Measurements from ENCODE around the gene TSPAN5. TPM values are rescaled to one million over a fixed set of nuclear protein-coding genes. Genes with fewer than 3 reads are reported as not detected.

The TSPAN5 gene
- total RNA-seq, 1 donor from 2014 or later, result 13.7 TPM

- TF ChIP-seq CTCF (IDR thresholded peaks at IDR 0.05; ENCODE audit: insufficient read depth, low read length, severe bottlenecking), result no peak
- Histone ChIP-seq H3K36me3 (ENCODE audit: control insufficient read depth, insufficient read depth, low read length) (no peaks in the 10 kb centered on the region), H3K4me3 (ENCODE audit: low read depth, low read length) (no peak overlapping the region), H3K27me3 (ENCODE audit: control insufficient read depth, insufficient read depth, low read length) (no peaks in the 10 kb centered on the region)
- FAIRE-seq (no peak), DNase-seq (ENCODE audit: low read depth) (peak; percentile 74)
Observed at GRCh38 chr4:98510757-98511517, 147.5 kb downstream of the TSPAN5 start.

GRCh38 chr4:98510340-98510739, 148.1 kb downstream of the TSPAN5 start:
- Histone ChIP-seq H3K4me3 (ENCODE audit: low read depth, low read length) (no peak overlapping the region), H3K36me3 (ENCODE audit: control insufficient read depth, insufficient read depth, low read length) (no peaks in the 10 kb centered on the region), H3K27me3 (ENCODE audit: control insufficient read depth, insufficient read depth, low read length) (no peaks in the 10 kb centered on the region)
- DNase-seq (ENCODE audit: low read depth) (no peak), FAIRE-seq (no peak)
- no peak for TF ChIP-seq CTCF (IDR thresholded peaks at IDR 0.05; ENCODE audit: insufficient read depth, low read length, severe bottlenecking)

GRCh38 chr4:98509721-98510120, 148.7 kb downstream of the TSPAN5 start:
- no peak for DNase-seq (ENCODE audit: low read depth)
- no peak overlapping the region for H3K4me3 ChIP-seq (ENCODE audit: low read depth, low read length)
- H3K36me3 ChIP-seq (ENCODE audit: control insufficient read depth, insufficient read depth, low read length), result no peaks in the 10 kb centered on the region
- no peaks in the 10 kb centered on the region for H3K27me3 ChIP-seq (ENCODE audit: control insufficient read depth, insufficient read depth, low read length)
- no peak for FAIRE-seq
- TF ChIP-seq CTCF (IDR thresholded peaks at IDR 0.05; ENCODE audit: insufficient read depth, low read length, severe bottlenecking), result no peak

- no peak overlapping the region for H3K4me3 ChIP-seq (ENCODE audit: low read depth, low read length)
- FAIRE-seq, result no peak
- no peak for DNase-seq (ENCODE audit: low read depth)
- TF ChIP-seq CTCF (IDR thresholded peaks at IDR 0.05; ENCODE audit: insufficient read depth, low read length, severe bottlenecking), result no peak
- no peaks in the 10 kb centered on the region for H3K27me3 ChIP-seq (ENCODE audit: control insufficient read depth, insufficient read depth, low read length)
- H3K36me3 ChIP-seq (ENCODE audit: control insufficient read depth, insufficient read depth, low read length), result no peaks in the 10 kb centered on the region
Observed at GRCh38 chr4:98508829-98509598, 149.4 kb downstream of the TSPAN5 start.

GRCh38 chr4:98508248-98508647, 150.2 kb downstream of the TSPAN5 start:
- no peak for FAIRE-seq
- H3K36me3 ChIP-seq (ENCODE audit: control insufficient read depth, insufficient read depth, low read length), result no peaks in the 10 kb centered on the region
- no peak for DNase-seq (ENCODE audit: low read depth)
- no peak for TF ChIP-seq CTCF (IDR thresholded peaks at IDR 0.05; ENCODE audit: insufficient read depth, low read length, severe bottlenecking)
- H3K27me3 ChIP-seq (ENCODE audit: control insufficient read depth, insufficient read depth, low read length), result no peaks in the 10 kb centered on the region
- H3K4me3 ChIP-seq (ENCODE audit: low read depth, low read length), result no peak overlapping the region
